GM15510 (cell line): ENCODE measurements around the gene LSM10.

Experiments used
- POLR2A ChIP-seq: IDR thresholded peaks from 3 replicates; pipeline ENCODE4 v1.6.1; 2011; ENCODE audit warnings: borderline replicate concordance; ENCODE audit not compliant: insufficient read length; ENCODE audit errors: extremely low read depth

Gene LSM10

DNA sequence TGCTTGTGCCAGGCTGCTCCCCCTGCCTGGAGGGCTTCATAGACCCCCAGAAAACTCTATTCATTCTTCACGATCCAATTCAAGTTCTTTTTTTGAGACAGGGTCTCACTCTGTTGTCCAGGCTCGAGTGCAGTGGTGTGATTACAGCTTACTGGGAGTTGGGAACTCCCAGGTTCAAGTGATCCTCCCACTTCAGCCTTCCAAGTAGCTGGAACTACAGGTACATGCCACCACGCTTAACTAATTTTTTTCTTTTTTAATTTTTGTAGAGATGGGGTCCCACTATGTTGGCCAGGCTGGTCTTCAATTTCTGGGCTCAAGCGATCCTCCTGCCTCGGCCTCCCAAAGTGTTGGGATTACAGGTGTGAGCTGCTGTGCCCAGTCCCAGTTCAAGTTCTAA is 16.3 kb downstream of the LSM10 start:
- TF ChIP-seq POLR2A: no peak

DNA sequence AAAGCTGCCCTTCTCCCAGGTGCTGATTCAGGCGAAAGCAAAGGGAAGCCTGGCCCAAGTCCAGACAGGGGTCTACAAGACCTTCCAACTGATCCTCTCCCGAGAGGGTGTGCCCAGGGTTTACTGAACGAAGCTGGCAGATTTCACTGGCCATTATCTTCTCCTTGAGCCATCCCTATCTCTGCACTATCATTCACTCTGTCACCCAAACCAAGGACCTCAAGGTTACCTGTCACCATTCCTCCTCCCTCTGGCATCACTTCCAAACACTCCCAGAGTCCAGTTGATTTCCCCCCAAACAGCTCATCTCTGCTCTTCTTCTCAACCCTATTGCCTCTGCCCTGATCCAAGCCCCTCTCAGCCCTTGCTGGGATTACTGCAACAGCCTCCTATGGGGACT is 16.9 kb downstream of the LSM10 start:
- TF ChIP-seq POLR2A: no peak

DNA sequence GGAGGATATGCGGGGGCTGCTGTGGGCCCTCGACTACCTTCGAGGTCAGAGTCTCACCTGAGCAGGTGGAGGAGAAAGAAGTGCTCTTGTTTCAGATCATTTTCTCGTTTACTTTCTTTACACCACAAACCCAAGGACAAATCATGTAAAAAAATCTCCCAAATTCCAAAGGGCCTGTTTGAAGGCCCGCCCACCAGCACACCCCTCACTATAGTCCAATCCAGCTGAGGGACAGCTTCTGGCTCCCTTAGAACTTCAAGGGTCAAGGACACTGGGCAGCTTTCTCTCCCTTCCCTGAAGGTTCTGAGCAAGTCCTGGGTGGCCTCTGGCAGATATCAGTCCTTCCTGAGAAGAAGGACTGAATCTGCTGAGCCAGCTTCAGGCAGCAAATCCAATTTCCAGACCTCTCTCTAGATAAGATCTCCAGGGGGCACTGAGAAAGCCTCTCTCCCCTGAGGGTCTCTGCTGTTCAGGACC is 17.5 kb downstream of the LSM10 start:
- no peak for TF ChIP-seq POLR2A

DNA sequence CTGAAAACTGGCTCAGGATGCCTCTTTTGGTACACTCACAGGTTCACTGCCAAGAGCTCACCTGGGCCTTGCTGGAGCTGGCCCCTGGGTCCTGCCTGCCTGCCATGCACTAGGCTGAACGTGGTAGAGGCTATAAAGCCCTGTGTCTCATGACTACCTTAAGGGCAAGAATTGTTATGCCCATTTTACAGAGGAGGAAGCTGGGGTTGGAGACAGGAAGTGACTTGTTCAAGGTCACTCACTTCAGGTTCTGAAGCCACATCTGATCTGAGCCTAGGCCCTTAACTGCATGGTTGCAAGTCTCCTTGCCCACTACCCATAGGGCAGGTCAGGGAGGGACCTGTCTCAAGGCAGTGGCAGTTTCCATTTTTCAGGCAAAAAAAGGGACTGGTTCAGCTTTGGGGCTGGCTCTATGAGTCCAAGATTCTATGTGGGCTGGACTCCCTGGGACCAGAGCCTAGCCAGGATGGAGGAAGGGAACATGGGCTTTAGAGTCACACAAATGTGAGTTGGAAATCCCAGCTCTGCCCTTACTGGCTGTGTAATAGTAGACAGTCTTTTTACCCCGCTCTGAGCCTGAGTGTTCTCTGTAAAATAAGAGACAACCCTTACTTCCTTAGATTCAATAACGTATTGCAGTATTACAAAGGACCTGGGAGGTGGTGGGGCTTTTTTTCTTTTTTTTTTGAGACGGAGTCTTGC is 19.8 kb downstream of the LSM10 start:
- TF ChIP-seq POLR2A: no peak

DNA sequence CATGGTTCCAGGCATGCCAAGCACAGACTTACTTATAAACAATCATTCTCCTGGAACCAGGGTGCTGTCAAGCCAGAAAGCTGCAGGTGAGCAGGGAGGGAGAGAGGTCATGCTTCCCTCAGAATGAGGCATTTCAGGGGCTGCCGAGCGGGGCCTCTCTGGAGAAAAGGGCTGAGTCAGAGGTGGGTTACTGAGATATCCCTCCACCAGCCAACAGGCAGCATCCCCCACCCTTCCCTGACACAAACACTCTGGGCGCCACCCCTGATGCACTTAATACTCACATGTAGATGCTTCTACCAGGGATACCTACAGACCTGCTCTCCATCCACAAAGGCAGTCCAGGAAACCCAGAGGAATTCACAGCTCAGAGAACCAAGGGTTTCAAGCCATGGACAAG is 25.1 kb downstream of the LSM10 start:
- no peak for TF ChIP-seq POLR2A

DNA sequence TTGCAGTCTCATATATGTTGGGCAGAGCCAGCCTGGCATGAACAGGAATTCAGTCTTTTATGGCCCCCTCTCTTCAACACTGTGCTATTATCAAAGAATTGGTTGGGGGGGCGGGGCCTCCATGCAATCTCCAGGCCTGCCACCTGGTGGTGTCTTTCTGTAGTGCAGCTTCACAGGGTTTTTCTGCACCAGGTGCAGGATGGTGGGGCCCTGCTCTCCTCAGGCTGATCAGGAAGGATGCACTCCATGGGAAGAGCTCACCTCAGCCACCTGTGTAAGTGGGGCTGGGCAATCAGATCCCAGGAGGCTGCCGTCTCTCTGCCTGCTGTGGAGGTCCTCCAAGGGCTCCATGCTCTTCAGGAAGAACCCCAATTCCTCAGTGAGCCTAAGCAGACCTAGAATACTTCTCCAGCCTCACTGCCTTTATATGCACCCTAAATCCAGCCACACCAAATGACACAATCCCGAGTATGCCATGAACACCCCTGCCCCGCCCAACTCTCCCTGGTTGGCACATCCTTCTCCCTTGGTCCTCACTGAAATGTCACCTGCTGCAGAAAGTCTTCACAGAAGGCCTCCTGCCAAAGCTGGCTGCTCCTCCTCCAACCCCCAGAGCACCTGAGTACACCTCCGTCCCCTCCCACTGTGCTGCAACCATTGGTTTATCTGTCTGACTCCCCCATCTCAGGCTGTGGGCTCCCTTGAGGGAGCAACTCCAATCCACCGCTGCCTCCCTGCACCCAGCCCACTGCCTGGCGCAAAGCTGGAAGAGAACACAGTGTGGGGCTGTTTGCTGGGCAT is 28.4 kb downstream of the LSM10 start:
- no peak for TF ChIP-seq POLR2A

DNA sequence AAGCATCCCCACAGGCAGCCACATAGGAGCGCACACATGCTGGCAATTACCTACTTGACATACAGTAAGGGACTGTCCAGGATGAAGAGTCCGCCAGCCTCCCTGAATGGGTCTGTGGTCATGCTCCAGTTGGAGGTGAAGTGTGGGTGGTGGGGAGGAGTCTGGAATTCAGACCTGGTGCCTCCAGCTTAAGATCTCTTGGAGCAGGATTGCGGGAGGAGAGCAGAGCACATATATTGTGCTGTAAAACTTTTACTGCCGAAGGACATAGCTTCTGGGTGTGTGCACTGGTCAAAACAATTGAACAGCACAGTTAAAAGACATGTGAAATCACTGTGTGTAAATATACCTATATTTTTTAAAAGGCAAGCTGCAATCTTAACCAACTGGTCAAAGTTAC is 29.9 kb downstream of the LSM10 start:
- TF ChIP-seq POLR2A: no peak

DNA sequence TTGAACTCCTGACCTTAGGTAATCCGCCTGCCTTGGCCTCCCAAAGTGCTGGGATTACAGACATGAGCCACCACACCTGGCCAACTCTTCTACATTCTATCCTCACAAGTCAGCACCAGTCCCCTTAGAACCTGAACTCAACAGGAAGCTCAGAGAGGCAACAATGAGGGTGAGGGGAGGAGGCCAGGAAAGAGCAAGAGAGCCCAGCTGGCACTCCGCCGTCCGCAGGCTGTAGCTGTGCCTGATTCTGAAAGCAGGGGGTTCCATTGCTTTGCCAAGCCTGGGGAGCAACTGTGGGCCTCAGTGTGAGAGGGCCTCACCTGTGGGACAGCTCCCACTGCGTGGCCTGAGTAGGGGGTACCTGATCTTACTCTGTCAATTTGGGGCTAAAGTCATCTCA is 30.6 kb downstream of the LSM10 start:
- no peak for TF ChIP-seq POLR2A

DNA sequence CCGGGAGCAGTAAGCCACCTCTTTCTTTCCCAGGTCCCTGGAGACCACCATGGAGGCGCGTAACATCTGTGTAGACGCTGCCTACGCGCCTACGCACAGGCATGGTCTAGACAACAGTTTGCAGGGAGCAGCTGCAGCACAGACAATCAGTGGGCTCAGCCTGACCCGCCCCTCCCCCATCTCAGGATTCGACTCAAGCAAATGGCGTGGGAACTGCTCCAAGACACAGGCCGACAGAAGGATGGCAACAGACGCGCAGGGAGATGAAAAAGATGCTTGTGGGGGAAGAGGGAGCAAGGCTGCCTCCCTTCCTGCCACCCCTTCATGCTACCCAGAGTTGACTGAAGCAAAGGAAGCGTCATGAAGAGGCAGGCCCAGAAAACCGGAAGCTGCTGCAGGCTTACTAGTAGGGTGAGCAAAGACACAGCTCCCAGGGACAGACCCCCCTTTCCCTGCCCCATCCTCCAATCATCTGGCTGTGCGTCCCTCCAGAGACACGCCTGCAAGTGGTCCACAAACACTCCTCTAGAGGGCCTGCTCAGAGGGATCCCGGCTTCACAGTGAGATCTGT is 31.5 kb downstream of the LSM10 start:
- no peak for TF ChIP-seq POLR2A

DNA sequence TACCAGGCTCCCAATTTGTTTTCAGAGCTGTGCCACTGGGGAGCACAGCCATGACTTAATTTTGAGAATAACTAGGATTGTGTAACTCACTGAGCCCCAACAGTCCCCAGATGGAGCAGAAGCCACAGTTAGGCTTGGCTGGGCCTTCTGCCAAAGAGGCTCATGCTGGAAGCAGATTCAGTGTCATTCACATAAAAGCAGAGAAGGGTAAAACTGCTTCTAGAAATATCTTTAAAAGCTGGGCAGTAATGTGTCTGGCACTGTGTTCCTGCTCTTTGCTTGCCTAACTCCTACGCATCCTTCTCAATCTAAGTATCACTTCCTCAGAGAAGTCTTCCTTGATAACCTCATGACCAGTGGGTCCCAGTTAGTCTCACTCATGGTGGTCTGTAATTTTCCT is 32.3 kb downstream of the LSM10 start:
- TF ChIP-seq POLR2A: no peak

DNA sequence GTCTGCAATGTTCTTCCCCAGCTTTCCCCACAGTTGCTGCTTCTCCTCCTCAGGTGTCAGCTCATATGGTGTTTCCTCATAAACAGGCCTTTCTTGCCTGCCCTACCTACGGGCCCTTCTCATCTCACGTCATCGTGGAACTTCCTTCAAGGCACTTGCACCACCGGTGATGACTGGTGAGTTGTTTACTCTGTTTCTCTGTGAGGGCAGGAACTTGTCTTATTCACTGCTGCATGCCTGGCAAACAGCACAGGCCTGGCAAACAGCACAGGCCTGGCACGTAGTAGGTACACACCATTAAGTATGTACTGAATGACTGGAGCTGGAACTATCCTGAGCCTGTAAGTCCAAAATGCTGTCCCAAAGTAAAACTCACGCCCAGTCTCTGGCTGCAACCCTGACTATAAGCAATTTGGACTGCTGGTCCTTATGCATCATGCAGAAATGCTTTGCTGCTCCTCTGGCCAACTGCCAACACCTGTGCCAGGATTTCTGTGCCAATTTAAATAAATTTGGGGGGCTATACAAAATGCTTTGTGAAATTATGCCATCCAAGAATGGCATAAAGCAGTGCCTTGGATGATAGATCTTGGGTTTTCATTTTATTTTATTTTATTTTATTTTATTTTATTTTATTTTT is 37.7 kb downstream of the LSM10 start:
- no peak for TF ChIP-seq POLR2A

DNA sequence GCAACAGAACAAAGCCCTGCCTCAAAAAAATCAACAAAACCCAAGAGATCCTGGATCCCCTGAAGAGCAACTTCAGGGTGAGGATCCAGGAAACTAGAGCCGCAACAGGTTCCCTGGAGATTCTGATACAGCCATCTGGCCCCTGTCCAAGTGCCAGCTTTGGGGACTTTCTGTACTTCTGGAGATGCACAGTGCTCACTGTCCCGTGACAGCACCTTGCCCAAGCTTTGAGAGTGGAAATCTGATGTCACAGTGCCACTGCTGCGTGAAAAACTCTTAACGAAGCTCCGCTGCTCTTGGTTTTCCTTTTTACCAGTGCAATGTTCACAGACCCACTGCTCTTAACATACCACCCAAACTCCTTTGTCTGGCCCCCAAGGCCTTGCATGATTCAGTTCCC is 38.3 kb downstream of the LSM10 start:
- TF ChIP-seq POLR2A: no peak

DNA sequence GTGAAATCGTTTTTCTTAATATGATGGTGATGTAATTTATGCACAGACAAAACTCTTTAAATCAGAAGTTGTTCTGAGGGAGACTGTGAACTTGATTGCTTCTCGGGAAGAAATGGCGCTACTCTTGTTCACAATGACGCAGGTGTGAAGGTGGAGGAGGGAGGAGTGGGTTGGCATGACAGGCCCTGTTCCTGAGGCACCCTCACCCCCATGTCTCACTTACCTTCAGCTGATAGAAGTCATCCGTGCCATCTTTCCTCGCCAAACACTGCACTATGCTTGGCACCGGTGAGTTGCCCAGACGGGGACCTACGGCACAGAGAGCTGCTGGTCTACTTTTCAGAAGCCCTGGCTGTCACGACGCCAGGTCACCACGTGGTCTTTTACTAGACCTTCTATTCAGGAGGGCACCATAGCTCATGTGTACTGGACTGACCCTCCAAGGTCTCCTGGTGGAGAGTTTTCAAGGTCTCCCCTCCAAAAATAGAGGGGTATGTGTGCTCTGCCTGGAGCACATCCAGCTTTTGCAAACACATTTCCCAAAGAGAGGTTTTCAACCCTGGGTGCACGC is 39.1 kb downstream of the LSM10 start:
- no peak for TF ChIP-seq POLR2A

DNA sequence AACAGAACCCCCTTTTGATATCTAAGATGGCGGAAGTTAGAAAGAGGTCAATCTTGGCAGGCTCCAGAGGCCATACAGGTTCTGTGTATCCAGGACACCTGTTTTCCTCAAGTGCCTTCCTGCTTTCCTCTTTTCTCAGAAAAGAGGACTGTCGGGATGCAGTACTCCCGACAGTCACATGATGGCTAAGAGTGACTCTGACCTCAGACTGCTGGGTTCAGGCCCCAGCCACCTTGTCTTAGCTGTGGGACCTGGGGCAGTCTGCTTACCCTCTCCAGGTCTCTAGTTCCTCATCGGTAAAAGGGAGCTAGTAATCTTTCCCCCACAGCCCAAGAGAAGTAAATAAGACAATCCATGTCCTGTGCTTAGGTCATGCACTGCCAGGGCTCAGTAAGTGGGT is 41.9 kb downstream of the LSM10 start:
- no peak for TF ChIP-seq POLR2A

DNA sequence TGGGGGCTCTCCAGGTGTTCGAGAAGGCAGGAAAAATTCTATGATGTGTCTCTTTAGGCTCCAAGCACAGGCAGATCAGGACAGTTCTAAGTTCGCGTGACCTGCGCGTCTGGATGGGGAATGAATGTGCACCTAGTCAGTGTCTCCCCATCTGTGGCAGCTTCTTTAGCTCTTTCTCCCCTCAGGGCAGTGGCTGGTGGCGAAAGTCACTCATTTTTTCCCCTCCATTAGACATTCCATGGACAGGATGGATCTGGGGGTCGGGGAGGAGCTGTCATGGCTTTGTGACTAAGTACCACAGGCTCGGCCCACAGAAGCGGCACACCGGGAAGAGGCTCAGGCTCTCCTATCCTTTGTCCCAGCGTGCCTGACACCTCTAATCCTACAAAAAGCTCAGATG is 43.2 kb downstream of the LSM10 start:
- no peak for TF ChIP-seq POLR2A
